RWPE1 (cell line): Measurements from ENCODE around the gene NPAS1.
A peak's percentile ranks its signal among the peaks of the same experiment; 100 is the strongest.

Source experiments
- CTCF ChIA-PET: fragments of 350-600 bp; sonication (Branson Sonifier 250); formaldehyde crosslinking; extraction: SDS; loops from one replicate; lab custom pipeline; 2021; lab: Yijun Ruan, JAX
- POLR2A ChIA-PET: fragments of 400-600 bp; formaldehyde crosslinking; extraction: SDS; loops from one replicate; lab custom pipeline; 2020; ENCODE audit warnings: antibody characterized with exemption; ENCODE audit not compliant: low non-redundant PET; lab: Yijun Ruan, JAX
- DNase-seq: peaks from one replicate; pipeline ENCODE4 v3.0.0; 2012; ENCODE audit warnings: low spot score
- H3K27ac ChIP-seq: fragments of 450-650 bp; 2 replicates; pipeline ENCODE4 v1.5.1; 2017
- CTCF ChIP-seq: fragments of 450-650 bp; conservative IDR thresholded peaks from 2 replicates; pipeline ENCODE4 v1.5.1; 2017; ENCODE audit warnings: low read depth, mild to moderate bottlenecking

Gene NPAS1

DNA sequence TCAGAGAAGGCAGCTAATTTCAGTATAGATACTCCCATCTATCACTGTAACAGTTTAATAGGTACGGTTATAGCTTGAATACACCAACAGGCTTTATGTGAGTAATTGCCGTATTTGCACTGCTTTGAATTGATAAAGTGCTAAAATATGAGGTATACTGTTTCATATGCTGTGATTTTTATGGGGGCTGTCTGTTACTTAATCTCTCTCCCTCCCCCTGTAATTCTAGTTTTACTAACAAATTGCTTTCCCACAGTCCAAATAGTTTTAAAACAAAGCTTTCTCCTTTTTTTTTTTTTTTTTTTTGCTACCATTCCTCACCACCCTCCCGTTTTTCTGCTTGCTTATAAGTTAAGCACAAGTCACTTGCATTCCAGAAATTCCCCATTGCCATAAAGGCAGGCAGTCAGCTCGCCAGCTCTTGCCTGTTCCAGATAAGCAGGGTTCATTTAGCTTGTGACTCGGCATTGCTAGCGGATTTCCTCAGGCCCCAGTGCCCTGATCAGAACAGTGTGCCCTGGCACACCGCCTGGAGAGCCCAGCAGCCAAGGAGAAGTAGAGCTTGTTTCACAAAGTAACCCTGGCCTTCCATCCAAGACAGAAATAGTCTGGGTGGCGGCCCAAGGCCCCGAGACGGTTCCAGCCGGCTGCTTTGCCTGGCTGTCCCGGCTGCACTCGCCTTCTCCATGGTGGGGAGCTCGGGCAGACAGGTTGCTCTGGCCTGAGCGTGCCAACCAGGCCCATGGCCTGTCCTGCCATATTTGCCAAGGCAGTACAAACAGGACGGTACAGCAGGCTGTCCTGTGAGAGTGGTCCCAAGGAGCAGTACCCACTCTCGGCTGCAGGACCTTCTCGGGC, 43.5 kb upstream of the NPAS1 start:
- ChIA-PET CTCF (interaction anchor here (0.6 to 1.0 kb wide), 6 partner anchors 15 to 136 kb away, joined by 3 to 7 read pairs (median 4); no protein-coding TSS in a partner anchor), POLR2A (no interaction called here)
- DNase-seq: peak; percentile 65
- TF ChIP-seq CTCF: no peak
- peak overlapping the region; percentile 93 for H3K27ac ChIP-seq

DNA sequence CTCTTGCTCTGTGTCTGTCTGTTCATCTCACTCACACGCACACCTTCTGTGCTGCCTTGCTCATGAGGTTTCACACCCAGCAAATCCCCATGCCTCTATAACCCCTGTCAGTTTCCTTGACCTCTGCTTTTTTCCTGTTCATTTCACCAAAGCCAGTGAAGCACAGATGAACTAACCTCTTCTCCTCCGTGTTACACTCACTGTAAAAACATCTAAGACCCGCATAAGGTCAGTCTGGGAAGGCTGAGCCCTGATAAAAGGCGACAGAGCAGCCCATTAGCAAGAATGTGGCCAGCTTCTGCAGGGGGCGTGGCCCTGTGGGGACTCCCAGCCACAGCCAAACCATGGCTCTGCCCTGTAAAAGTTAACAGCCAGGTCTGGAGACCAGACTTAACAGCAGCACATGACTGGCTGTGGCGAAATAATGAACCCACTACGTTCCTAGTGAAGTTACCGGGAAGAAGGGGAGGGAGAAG, 42.8 kb upstream of the NPAS1 start:
- no peak for TF ChIP-seq CTCF

DNA sequence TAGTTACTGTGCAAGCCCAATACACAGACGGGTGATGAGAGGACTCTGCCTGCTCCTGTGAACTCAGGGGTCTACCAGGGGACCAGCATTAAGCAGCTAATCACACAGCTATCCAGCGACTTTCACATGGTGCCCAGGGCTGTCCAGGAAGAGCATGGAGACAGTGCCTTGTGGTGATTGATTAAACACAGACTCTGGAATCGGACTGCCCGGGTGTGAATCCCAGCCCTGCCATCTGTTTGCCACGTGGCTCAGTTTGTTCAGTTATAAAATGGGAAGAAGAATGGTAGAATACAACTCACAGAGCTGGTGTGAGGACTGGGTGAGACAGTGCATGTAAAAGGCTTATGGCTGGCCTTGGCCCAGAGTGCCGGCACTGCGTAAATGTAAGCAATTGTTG, 42.1 kb upstream of the NPAS1 start:
- ChIA-PET POLR2A (no interaction called here), CTCF (interaction anchor here (0.7 to 1.0 kb wide), 2 partner anchors 13 to 14 kb away, joined by 3 to 5 read pairs; no protein-coding TSS in a partner anchor)
- H3K27ac ChIP-seq: peak overlapping the region; percentile 93
- no peak for DNase-seq
- TF ChIP-seq CTCF: no peak

More for the DNA sequence above, 42.8 kb upstream of the NPAS1 start:
- DNase-seq: no peak
- POLR2A ChIA-PET: no interaction called here
- peak overlapping the region; percentile 93 for H3K27ac ChIP-seq
- CTCF ChIA-PET: interaction anchor here (0.6 to 1.0 kb wide), 2 partner anchors 15 to 103 kb away, joined by 4 to 5 read pairs; no protein-coding TSS in a partner anchor

DNA sequence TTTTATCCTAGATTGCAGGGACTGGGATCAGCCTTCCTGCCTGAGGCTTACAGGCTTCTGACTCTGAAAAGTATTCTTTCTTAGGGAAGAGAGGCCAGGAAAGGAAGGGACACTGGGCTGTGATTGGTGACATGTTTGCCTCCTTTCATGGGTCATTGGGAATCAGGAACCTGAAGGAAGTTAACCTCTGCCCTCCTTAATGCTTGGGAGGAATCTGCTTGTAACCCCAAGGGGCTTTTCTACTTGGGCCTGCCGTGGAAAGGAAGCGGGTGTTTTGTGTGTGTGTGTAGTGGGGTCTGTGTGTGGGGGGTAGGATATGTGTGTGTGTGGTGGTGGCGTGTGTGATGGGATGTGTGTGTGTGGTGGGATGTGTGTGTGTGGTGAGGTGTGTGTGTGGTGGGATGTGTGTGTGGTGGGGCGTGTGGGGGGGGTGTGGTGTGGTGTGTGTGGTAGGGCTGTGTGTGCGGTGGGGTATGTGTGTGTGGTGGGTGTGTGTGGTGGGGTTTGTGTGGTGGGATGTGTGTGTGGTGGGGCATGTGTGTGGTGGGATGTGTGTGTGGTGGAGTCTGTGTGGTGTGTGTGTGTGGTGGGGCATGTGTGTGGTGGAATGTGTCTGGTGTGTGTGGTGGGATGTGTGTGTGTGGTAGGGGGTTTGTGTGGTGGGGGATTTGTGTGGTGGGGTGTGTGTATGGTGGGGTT, 41.3 kb upstream of the NPAS1 start:
- ChIA-PET CTCF (interaction anchor here (0.5 to 0.7 kb wide), 2 partner anchors 12 to 13 kb away, joined by 3 read pairs; no protein-coding TSS in a partner anchor), POLR2A (no interaction called here)
- DNase-seq: no peak
- TF ChIP-seq CTCF: no peak
- peak overlapping the region; percentile 93; the same call in 1 of the 2 replicates for H3K27ac ChIP-seq

DNA sequence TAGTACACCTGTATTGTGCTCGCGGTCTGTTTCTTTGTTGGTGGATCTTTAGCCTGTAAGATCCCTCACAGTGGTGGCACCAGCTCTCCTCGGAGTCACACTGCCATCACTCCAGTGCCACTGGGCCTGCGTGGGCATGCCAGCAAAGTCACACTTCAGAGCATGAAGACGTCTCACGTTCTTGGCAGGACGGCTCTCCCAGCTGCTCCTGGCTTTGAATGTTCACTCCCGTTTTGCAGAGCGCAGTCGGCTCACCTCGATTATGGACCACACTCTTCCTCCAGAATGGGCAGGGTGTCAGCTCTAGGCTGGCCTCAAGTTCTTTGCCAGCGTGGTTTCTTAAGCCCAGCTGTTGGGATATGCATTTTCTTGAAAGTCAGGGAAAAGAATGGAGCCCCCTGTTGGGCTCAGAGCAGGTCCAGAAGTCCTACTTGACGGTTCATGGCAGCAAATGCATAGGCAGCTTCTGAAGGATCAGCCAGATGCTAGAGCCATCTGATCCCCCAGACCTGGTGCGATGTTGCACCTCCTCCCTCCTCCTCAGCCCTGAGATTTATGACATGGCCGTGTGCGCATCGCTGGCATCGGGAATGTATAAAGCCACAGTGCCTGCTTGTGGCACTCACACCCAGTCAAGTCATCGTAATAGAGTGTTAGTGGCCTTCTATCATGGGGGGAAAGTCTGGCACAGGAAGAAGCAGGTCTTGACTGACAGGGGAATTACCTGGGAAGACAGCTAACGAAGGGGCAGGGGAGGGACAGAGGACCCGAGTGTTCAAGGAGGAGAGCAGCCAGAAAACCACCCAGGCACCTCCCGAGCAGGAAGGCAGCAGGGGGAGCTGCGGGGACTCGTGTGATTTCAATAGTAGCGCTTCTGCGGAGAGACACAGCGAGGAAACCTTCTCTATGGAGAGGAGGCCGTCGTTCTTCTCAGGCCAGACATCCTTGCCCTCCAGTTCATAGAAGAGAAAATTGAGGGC, 40.2 kb upstream of the NPAS1 start:
- H3K27ac ChIP-seq: peak overlapping the region; percentile 50
- ChIA-PET CTCF (interaction anchor here (0.5 kb wide), 1 partner anchor 11 kb away, joined by 3 read pairs; no protein-coding TSS in a partner anchor), POLR2A (no interaction called here)
- no peak for TF ChIP-seq CTCF
- DNase-seq: no peak
